Hematopoietic multipotent progenitor cell treated with erythropoietin and hydrocortisone succinate and interleukin-3 and kit ligand, for 8 days (in vitro differentiated cells): ENCODE measurements around the gene ATG101.
A peak's percentile ranks its signal among the peaks of the same experiment; 100 is the strongest.

Experiments used
- DNase-seq: peaks from one replicate; pipeline ENCODE4 v3.0.0-alpha.2; 2015

The ATG101 gene

DNA sequence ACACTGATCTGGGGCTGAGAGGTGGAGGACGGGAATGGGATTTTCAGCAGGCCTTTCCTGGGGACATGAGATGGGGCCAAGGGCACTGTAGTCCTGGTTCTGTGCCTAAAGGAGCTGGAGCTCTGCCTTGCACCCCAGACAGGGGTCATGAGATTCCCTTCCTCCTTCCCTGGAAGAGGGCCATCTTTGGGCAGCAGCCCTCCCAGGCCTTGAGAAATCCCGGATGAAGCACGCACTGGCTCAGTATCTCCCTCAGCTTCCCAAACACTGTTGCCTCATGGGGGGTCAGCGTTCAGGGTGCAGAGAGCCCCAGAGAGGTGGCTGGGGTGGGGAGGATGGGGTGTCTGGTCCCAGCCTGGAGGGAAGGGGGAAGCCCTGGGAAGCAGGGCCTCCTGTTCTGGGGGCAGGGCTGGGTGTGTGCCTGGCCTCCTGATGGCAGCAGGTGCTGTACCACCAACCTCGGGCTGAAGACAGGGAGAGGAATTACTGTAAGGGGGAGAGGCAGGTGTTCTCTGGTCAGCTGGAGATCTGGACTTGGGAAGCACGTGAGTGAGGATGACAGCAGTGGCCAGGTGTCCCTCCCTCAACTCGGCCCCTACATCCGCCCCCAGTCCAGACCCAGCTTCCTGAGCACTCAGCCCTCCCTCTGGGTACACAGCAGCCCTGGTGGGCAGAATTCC lies 26.9 kb upstream of the ATG101 start:
- no peak for DNase-seq

DNA sequence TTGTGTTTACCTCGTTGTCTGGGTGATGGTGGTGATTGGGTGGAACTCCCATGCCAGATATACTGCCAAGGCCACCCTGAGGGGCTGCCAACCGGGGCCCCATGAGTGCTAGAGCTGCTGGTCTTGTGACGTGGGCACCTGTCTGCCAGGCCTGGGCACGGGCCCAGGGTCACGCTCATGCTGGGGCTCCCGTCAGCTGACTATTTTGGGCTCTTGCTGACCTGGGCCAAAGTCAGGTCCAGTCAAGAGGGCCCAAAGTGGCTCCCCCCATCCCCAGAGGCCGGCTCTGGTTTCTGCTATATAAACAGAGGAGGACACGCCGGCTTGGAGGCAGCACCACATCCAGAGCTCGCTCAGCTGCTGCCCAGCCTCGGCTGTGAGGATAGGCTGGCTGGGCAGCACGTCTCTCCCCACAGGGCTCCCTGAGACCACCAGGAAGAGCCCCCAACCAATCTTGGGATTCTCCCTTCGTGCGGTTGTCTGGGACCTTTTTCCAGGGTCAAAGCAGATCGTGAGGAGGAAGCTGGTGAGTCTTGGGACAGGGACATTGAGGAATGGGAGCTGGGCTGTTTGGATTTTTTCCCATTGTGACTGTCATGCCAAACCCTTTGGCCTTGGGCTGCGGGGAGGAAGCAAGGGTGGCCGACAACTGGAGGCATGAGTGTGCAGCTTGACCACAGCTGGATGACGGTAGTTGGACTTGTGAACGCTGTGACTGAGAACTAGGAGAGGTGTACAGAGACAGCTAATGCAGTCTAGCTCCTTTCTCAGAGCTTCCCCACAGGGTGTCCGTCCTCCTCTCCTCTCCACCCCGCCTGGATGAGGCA lies 26.2 kb upstream of the ATG101 start:
- no peak for DNase-seq

DNA sequence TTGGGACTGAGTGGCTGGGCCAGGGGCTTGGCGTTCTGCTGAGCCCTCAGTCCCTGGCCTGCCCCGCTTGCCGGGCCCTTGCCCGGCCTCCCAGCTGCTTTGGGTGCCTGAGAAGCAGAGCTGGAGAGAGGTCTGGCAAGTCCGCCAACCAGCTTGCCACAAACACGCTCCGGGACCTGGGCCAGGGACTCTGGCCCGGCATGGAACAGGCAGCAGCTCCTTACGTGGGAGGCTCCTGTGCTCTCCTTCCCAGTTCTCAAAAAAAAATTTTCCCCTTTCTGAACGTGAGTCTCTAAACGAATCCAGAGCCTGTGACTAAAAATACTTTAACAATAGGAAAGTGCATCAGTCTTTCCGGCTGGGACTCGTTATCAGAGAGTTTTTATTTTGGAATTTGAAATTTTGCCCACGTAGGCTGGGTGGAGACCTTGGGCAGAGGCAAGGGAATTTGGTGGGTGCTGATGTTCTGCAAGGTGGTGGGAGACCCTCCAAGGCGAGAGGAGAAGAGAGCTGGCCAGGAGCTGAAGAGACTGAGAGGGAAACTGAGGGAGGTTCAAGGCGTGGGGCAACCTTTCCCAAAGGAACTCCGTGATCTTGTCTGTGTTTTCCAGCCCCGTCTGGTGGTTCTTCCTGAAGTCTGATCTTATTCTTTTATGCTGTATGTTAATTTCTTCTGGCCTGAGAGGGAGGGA lies 25.3 kb upstream of the ATG101 start:
- DNase-seq = no peak

DNA sequence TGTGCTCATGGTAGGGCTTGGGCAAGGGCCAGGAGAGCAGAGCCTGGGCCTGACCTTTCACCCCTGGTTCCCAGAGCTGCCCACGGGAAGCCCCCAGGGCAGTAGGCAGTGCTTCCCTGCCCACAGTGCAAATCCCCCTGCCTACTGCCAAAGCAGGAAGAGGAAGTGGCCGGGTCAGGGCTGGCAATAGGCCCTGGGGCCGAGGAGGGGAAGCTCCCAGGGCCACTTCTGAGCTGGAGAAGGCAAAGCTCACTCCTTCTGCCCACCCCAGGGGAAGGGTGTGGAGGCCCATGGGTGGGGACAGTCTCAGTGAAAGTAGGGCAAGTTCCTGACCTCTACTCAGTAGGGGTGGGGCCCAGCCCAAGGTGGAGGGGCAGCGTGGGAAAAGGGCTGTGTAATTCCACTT lies 24.0 kb upstream of the ATG101 start:
- DNase-seq = no peak

DNA sequence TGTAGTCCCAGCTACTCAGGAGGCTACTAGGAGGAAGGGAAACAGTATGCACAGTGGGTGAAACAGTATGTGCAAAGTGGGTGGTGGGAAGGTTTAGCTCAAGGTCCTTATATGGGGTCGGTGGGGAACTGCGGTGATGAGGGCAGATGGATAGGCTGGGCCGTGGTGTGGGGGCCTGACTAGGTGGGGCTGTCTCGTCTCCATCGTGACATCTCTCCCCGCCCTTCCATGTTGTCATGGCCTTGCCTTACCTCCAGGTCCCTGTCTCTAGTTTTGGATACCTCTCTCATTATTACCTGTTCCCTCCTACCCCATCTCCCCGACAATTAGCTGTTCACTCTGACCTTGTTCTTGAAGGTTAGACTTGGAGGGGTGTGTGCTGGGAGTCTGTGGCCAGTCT lies 22.9 kb upstream of the ATG101 start:
- no peak for DNase-seq

DNA sequence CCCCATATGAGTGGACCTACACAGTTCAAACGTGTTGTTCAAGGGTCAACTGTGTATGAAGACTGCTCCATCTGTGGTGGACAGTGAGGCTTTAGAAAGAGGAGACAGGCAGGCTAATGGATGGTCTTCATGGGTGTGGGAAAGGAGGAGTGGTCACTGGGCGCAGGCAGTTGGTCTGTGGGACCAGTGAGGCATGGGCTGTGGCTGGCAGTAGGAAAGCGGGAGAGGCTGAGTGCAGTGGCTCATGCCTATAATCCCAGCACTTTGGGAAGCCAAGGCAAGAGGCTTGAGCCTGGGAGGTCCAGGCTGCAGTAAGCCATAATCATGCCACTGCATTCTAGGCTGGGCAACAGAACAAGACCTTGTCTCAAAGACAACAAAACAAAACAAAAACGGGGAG lies 20.5 kb upstream of the ATG101 start:
- DNase-seq = no peak

DNA sequence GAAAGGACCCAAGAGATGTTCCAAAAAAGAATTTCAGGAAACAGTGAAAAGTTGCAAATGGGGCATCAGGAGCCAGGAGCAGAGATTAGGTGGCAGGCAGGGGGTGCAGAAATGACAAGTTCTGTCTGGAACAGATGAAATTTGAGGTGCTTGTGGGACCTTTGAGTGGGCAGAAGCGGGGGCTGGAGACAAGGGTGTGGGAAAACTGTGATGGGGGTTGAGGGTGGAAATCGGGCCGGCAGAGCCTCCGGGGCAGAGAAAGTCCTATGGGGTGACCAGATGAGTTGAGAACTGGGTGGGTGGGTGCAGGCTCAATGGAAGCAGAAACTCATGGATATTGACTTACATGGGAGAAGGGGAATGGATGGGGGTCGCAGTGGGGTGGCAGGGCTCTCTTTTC lies 20.1 kb upstream of the ATG101 start:
- no peak for DNase-seq

DNA sequence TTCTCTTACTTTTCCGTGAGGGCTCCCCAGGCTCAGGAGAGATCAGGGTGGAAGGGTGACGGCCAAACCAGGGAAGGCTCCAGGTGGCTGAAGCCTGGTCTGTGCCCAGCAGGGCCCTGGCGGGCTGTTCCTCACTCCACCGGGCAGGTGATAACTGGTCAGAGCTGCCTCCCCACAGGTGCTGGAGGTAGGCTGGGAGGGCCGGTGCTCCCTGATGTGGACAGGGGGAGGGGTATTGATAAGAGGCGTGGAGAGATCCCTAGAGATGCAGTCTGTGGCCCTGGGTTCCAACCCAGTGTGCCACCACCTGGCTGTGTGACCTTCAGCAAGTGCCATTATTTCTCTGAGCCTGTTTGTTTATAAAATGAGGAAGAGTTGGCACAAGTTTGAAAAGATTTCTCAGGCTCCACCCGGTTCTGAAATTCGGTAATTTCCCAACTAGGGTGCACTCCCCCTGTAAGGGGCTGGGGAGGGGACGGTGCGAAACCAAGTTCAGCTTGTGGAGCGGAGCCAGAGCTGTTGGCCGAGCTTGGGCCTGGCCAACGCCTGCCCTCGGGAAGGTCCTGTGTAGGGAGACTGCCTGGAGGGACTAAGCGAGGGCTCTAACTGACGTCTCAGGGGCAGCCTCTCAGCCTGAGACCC lies 19.5 kb upstream of the ATG101 start:
- no peak for DNase-seq

DNA sequence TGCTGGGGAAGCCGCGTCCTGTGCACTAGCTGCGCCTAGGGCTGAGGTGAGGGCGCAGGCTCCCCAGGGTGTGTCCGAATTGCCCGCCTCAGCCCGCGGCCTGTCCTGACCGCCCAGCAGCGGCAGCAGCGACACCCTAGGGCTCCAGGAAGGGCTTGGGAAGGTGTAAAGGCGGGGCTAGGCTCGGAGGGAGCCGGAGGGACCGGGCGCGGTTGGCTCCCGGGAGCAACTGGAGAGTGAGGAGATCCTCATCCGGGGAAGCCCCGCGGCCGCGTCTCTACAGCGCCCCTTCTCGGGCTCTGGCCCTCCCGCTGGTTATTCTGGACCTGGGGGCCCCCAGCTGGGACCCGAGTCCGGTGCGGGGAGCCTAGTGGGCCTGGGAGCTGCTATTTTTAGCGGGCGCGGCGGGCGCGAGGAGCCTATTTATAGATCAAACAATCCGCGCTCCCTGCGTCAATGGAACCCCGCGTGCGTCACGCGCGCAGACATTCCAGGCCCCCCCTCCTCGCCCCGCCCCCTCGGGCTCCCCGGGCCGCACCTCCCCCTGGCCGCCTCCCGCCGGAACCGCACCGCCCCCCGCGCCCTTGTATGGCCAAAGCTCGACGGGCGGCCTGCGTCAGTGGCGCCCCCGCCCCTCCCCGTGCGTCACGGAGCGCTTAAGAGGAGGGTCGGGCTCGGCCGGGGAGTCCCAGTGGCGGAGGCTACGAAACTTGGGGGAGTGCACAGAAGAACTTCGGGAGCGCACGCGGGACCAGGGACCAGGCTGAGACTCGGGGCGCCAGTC lies 18.8 kb upstream of the ATG101 start, which contains the start of gene NR4A1:
TSS of gene NR4A1 (plus strand) at position 685 of the 784 bp plus-strand sequence. CDS start 2,887 bp downstream, outside the sequence.
- DNase-seq = peak; percentile 60

DNA sequence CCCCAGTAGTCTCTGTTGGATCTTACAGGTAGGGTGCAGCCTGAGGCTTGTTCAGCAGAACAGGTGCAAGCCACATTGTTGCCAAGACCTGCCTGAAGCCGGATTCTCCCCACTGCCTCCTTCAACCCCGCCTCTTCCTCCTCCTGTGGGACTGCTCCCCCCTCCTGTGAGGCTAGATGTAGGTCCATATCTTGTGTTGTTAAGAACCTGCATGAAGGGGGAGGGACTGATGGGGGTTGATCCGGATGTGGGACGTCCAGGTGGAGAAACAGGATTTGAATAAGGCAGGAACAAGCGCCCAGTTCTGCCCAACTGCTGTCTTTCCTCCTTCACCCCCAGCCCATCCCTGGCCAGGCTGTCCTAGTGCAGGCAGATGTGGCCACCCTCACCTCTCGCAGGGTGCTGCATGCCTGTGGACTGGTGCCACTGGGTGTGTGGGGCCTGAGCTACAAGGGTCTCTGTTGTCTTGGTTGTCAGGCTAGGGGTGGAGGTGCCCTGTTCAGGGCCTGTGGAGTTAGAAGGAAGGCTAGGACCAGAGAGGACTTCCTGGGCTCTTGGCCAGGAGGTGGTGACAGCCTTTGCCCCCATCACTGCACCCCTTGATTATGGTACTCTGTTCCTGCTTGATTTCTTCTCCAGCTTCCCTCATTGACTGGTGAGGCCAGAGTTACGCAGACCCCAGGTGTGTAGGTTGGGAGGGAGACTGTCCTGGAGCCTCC lies 17.2 kb upstream of the ATG101 start:
- DNase-seq = no peak

DNA sequence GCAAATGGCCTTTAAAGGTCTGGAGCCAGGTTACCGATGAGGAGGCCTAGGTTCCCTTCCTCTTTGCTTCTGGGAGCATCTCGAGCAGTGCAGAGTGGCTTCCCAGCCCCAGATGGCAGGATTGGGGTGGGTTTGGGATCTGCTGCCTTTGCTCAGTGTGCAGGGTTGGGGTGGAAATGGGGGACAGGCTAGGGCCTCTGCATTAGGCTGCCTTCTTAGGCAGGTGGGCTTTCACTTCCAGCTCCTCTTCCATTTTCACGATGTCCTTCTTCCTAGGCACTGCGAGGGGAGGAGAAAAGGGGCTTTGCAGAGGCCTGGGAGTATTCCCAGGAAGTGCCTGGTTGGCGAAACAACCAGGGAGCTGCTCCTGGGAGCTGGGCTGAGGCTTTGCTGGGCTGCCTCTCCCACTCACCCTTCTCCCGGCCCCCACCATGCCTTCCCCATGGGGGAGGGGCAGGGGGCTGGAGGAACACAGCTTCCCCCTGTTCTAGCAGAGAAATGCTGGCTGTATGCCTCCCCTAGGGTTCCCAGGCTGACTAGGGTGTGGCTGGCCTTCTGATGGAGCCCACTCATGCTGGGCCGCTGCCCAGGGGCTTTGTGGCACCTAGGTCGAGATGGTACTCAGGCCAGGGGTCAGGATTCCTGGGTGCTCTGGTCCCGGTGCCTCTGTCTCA lies 16.1 kb upstream of the ATG101 start:
- no peak for DNase-seq

DNA sequence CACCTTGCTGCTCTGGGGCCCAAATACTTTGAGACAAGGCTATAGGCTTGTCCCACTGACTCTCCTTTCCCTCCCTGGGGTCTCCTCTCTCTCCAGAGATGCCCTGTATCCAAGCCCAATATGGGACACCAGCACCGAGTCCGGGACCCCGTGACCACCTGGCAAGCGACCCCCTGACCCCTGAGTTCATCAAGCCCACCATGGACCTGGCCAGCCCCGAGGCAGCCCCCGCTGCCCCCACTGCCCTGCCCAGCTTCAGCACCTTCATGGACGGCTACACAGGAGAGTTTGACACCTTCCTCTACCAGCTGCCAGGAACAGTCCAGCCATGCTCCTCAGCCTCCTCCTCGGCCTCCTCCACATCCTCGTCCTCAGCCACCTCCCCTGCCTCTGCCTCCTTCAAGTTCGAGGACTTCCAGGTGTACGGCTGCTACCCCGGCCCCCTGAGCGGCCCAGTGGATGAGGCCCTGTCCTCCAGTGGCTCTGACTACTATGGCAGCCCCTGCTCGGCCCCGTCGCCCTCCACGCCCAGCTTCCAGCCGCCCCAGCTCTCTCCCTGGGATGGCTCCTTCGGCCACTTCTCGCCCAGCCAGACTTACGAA lies 15.4 kb upstream of the ATG101 start:
- DNase-seq = no peak

DNA sequence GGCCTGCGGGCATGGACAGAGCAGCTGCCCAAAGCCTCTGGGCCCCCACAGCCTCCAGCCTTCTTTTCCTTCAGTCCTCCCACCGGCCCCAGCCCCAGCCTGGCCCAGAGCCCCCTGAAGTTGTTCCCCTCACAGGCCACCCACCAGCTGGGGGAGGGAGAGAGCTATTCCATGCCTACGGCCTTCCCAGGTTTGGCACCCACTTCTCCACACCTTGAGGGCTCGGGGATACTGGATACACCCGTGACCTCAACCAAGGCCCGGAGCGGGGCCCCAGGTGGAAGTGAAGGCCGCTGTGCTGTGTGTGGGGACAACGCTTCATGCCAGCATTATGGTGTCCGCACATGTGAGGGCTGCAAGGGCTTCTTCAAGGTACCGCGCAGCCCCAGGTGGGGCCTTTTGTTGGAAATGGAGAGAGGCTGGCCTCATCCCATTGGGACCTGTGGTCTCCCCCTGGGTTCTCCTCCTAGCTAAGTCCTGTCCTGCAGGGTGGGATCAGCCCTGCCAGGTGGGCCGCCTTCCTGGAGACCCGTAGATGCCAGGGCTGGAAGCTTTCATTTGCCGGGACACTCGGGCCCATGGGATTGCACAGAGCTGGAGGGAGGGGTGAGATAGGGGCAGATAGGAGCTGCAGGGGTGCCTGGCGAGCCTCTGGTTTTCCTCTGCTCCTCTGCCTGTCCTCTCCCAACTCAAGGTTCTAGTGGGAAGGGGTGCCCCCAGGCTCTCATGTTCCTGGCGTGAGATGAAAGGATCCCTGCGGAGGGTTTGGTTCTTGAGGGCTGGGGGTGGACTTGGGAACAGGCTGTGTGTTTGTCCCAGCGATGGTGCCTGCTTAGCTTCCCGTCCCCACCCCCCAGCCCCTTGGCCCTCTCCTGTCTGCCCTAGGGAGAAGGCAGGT lies 14.7 kb upstream of the ATG101 start:
- DNase-seq = no peak

DNA sequence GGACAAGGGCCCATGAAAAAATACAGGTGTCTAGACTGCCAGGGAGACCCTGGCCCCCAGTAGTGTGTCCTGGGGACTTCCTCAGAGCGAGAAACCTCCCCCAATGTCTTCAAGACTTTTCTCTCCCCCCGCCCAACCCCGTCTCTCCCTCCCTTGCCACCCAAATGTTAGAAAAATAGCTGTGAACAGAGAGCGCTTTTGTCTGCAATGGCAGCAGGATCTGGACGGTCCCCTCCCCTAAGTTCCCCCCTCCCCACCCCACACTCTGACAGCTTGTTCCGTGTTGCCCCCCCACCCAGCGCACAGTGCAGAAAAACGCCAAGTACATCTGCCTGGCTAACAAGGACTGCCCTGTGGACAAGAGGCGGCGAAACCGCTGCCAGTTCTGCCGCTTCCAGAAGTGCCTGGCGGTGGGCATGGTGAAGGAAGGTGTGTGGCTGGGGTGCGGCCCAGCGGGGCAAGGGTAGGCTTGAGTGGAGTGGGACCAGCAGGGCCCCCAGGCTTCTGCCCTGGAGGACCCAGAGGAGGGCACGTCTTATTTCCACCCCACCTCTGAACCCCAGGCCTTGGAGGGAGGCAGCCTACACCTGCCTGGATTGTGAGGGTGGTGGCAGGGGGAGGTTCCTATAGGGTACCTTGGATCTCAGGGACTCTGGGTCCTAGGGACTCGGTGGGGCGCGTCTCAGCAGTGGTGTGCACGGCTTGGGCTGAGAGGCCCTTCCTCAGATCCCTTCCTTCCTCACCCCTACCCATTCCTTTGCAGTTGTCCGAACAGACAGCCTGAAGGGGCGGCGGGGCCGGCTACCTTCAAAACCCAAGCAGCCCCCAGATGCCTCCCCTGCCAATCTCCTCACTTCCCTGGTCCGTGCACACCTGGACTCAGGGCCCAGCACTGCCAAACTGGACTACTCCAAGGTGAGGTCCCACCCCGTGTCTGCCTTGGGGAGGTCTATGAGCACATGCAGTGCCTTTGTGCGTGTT lies 13.8 kb upstream of the ATG101 start:
- no peak for DNase-seq

DNA sequence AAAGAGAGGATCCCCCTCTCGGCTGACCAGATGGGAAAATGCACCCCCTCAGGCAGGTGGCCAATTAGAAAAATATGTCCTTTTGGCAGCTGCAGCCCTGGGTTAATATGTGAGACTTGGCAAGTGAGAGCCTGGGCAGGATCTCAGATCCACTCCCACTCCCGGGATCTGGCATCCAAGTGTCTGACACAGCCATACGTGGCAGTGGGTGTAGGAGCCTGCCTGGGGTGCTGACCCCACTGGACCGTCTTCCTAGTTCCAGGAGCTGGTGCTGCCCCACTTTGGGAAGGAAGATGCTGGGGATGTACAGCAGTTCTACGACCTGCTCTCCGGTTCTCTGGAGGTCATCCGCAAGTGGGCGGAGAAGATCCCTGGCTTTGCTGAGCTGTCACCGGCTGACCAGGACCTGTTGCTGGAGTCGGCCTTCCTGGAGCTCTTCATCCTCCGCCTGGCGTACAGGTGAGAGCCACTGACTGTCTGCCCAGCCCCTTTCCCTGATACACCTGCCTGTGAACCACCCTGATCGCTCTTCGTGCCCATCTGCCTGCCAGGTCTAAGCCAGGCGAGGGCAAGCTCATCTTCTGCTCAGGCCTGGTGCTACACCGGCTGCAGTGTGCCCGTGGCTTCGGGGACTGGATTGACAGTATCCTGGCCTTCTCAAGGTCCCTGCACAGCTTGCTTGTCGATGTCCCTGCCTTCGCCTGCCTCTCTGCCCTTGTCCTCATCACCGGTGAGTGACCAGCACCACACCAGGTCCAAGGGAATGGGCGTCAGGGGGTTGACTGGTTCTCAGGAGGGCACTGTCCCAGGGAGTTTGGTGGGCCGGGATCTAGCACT lies 12.8 kb upstream of the ATG101 start:
- no peak for DNase-seq

DNA sequence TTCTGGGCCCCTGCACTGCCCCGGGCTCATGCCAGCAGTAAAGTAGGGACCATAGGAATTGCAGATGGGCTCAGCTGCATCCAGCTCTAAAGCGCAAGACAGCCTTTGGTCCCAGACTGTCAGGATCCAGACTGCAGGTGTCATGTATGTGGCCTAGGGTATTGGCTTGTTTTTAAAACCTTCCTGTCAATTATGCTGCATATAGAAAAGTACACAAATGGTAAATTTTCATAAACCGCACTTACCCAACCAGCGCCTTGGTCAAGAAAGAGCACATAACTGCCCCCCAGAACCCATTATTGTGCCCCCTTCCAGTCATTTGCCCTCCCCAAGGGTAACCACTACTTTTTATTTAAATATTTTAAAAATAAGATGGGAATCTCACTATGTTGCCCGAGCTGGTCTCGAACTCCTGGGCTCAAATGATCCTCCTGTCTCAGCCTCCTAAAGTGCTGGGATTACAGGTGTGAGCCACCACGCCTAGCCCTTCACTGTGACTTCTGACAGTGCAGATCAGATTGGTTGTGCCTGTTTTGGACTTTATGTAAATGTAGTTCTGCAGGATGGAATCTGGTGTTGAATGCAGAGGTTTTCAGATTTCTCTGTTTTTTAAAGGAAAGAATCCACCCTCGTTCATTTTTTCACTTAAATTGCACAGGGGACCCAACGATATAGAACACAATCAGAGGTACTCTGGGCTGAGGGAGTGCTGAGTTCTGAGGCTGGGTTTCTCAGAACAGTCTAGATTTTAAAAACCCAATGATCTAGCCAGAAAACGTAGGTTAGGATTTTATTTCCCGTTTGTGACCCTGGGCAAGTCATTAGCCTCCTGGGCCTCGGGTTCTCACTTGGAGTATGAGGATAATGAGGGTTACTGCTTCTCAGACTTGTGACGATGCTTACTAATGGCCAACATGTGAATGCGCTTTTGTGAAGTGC lies 11.9 kb upstream of the ATG101 start:
- no peak for DNase-seq
